Liver (tissue), 3 donors: ENCODE measurements around the gene CHD5.

ENCODE experiments used
- ATF3 ChIP-seq: IDR thresholded peaks from 2 replicates; pipeline ENCODE4 v1.6.1; 2016; ENCODE audit warnings: antibody characterized with exemption
- CTCF ChIP-seq: fragments of 150-350 bp; IDR thresholded peaks from 2 replicates; pipeline ENCODE4 v1.5.1; 2017; ENCODE audit warnings: improper control_type of control experiment, low read depth, low read length; ENCODE audit not compliant: missing input control
- GABPA ChIP-seq, 2 donors: IDR thresholded peaks in 1 of 2; conservative IDR thresholded peaks in 1 of 2; 2 replicates each; pipeline ENCODE4 v1.6.1; 2016; ENCODE audit warnings: antibody characterized with exemption in 2 of 2, mild to moderate bottlenecking in 1 of 2, moderate library complexity in 1 of 2
- NR2F2 ChIP-seq: IDR thresholded peaks from 2 replicates; pipeline ENCODE4 v1.6.1; 2016; ENCODE audit warnings: antibody characterized with exemption
- REST ChIP-seq: IDR thresholded peaks from 2 replicates; pipeline ENCODE4 v1.6.1; 2016; ENCODE audit warnings: antibody characterized with exemption, mild to moderate bottlenecking
- RXRA ChIP-seq, 2 donors: IDR thresholded peaks; 2 replicates each; pipeline ENCODE4 v1.6.1; 2017 to 2018; ENCODE audit warnings: antibody characterized with exemption in 2 of 2, mild to moderate bottlenecking in 1 of 2
- YY1 ChIP-seq: IDR thresholded peaks from 2 replicates; pipeline ENCODE4 v1.6.1; 2016; ENCODE audit warnings: antibody characterized with exemption, mild to moderate bottlenecking
- donor health status: healthy.
- donor health status: healthy.

GRCh38 chr1:6142036-6142621 is 38.0 kb downstream of the CHD5 start:
- TF ChIP-seq CTCF (no peak), YY1 (no peak), ATF3 (no peak), RXRA (IDR thresholded peaks at IDR 0.05) (no peak), GABPA (IDR thresholded peaks at IDR 0.05 in 1 of 2, conservative IDR thresholded peaks at IDR 0.05 in 1 of 2) (no peak), REST (no peak), NR2F2 (no peak)
